Common myeloid progenitor, CD34-positive (primary cell): ENCODE measurements around the gene LCOR.
"Not testable (repeated sequence)": the region's sequence is repeated elsewhere in the genome, so short reads cannot be mapped to it uniquely, and the experiment has no call there.

ENCODE experiments used
- CTCF ChIA-PET: fragments of 350-600 bp; sonication (Branson Sonifier 250); formaldehyde crosslinking; loops from one replicate; lab custom pipeline; 2021; ENCODE audit warnings: antibody characterized with exemption; lab: Charles Lee
- POLR2A ChIA-PET: fragments of 350-600 bp; sonication (Branson Sonifier 250); formaldehyde crosslinking; loops from one replicate; lab custom pipeline; 2021; ENCODE audit warnings: antibody characterized with exemption; lab: Charles Lee
- DNase-seq, 3 donors: peaks; one replicate each; pipeline versions ENCODE4 v3.0.0 to v3.0.0-alpha.2; 2013
- H3K27ac ChIP-seq, 2 experiments: 1 replicate in 1 of 2; 2 replicates in 1 of 2; pipeline ENCODE4 v1.7.0; 2013; ENCODE audit warnings: inconsistent platforms in 2 of 2, low read length in 2 of 2, mild to moderate bottlenecking in 2 of 2, low read depth in 1 of 2, moderate library complexity in 1 of 2; ENCODE audit not compliant: severe bottlenecking in 2 of 2, insufficient read depth in 1 of 2, poor library complexity in 1 of 2
- H3K27me3 ChIP-seq, 5 experiments: replicated peaks in 2 of 5; 1 replicate in 3 of 5; 2 replicates in 2 of 5; pipeline versions ENCODE4 v1.6.1 to v1.7.0; 2013; ENCODE audit warnings: low read length in 4 of 5, mild to moderate bottlenecking in 2 of 5, moderate library complexity in 2 of 5, inconsistent platforms in 1 of 5; ENCODE audit not compliant: insufficient read depth in 5 of 5, control insufficient read depth in 4 of 5
- H3K36me3 ChIP-seq, 4 experiments: 1 replicate in 2 of 4; 2 replicates in 2 of 4; pipeline versions ENCODE4 v1.6.1 to v1.7.0; 2013; ENCODE audit warnings: low read length in 3 of 4, control low read depth in 1 of 4, mild to moderate bottlenecking in 1 of 4; ENCODE audit not compliant: control insufficient read depth in 4 of 4, insufficient read depth in 4 of 4
- H3K4me1 ChIP-seq, 4 experiments: 1 replicate in 3 of 4; 2 replicates in 1 of 4; pipeline versions ENCODE4 v1.6.1 to v1.7.1; 2013; ENCODE audit warnings: low read length in 3 of 4, mild to moderate bottlenecking in 3 of 4, control low read depth in 1 of 4, inconsistent platforms in 1 of 4, moderate library complexity in 1 of 4; ENCODE audit not compliant: control insufficient read depth in 4 of 4, insufficient read depth in 4 of 4; ENCODE audit errors: control extremely low read depth in 1 of 4
- H3K4me3 ChIP-seq, 7 experiments: 1 replicate in 4 of 7; 2 replicates in 3 of 7; pipeline versions ENCODE4 v1.5.1 to v1.7.0; 2013; ENCODE audit warnings: mild to moderate bottlenecking in 7 of 7, low read length in 6 of 7, moderate library complexity in 6 of 7, inconsistent platforms in 2 of 7, low read depth in 2 of 7, control low read depth in 1 of 7; ENCODE audit not compliant: insufficient read depth in 4 of 7, control insufficient read depth in 1 of 7; ENCODE audit errors: extremely low read depth in 1 of 7
- H3K9me3 ChIP-seq, 5 experiments: 1 replicate in 4 of 5; 2 replicates in 1 of 5; pipeline versions ENCODE4 v1.6.1 to v1.7.1; 2013; ENCODE audit warnings: low read length in 4 of 5, mild to moderate bottlenecking in 2 of 5, inconsistent platforms in 1 of 5, low read depth in 1 of 5, moderate library complexity in 1 of 5; ENCODE audit not compliant: control insufficient read depth in 4 of 5, insufficient read depth in 2 of 5; ENCODE audit errors: control extremely low read depth in 1 of 5
- WGBS: methylation state at CpG from one replicate; pipeline ENCODE4 v1.1.5; 2013; ENCODE audit not compliant: insufficient coverage; 5-methylcytosine and 5-hydroxymethylcytosine counted together

The LCOR gene

GRCh38 chr10:96943161-96943560 lies 111.1 kb downstream of the LCOR start:
- H3K4me1 ChIP-seq, H3K9me3 ChIP-seq, H3K4me3 ChIP-seq, DNase-seq, H3K27ac ChIP-seq, H3K27me3 ChIP-seq, POLR2A ChIA-PET: not testable (repeated sequence)
- WGBS: 100% methylated on average over 7 of the region's 8 CpGs
- peaks cover 0 to 11% (median 2%) of the 10 kb centered on the region in 4 experiments for H3K36me3 ChIP-seq
- CTCF ChIA-PET: interaction anchor here (0.8 to 0.9 kb wide), 2 partner anchors 12 to 42 kb away, joined by 3 read pairs; no protein-coding TSS in a partner anchor

- ChIA-PET CTCF (interaction anchor here (0.6 to 0.7 kb wide), 2 partner anchors 31 to 76 kb away, joined by 3 to 4 read pairs; no protein-coding TSS in a partner anchor), POLR2A (no interaction called here)
- no CpG with 5 or more reads among the region's 5 CpGs for WGBS
- Histone ChIP-seq H3K4me1 (no peaks in the 10 kb centered on the region), H3K27me3 (no peaks in the 10 kb centered on the region), H3K4me3 (no peak overlapping the region), H3K9me3 (no peaks in the 10 kb centered on the region), H3K27ac (no peak overlapping the region), H3K36me3 (peaks cover 2 to 9% (median 7%) of the 10 kb centered on the region in 4 experiments)
- no peak for DNase-seq
Measured at GRCh38 chr10:96947036-96947435, 114.9 kb downstream of the LCOR start.

- H3K36me3 ChIP-seq: peaks cover 5 to 20% (median 16%) of the 10 kb centered on the region in 4 experiments
- WGBS: 100% methylated on average over 2 of the region's 5 CpGs
- H3K27me3 ChIP-seq: no peaks in the 10 kb centered on the region
- no peaks in the 10 kb centered on the region for H3K4me1 ChIP-seq
- DNase-seq: no peak
- ChIA-PET CTCF (no interaction called here), POLR2A (interaction anchor here (0.7 kb wide), 1 partner anchor 60 kb away, joined by 4 read pairs; no protein-coding TSS in a partner anchor)
- no peak overlapping the region for H3K27ac ChIP-seq
- H3K4me3 ChIP-seq: no peak overlapping the region
- H3K9me3 ChIP-seq: no peaks in the 10 kb centered on the region
Measured at GRCh38 chr10:96949039-96949683, 117.1 kb downstream of the LCOR start.

- Histone ChIP-seq H3K36me3 (peaks cover 17 to 43% (median 30%) of the 10 kb centered on the region in 4 experiments), H3K9me3 (no peaks in the 10 kb centered on the region), H3K27ac (no peak overlapping the region), H3K4me3 (no peak overlapping the region), H3K4me1 (no peaks in the 10 kb centered on the region), H3K27me3 (no peaks in the 10 kb centered on the region)
- CTCF ChIA-PET: interaction anchor here (1.6 kb wide), 1 partner anchor 8 kb away, joined by 5 read pairs; no protein-coding TSS in a partner anchor
- DNase-seq: no peak
- POLR2A ChIA-PET: no interaction called here
- 89% methylated on average over 1 of the region's 2 CpGs for WGBS
Measured at GRCh38 chr10:96951954-96952353, 119.9 kb downstream of the LCOR start.

DNA sequence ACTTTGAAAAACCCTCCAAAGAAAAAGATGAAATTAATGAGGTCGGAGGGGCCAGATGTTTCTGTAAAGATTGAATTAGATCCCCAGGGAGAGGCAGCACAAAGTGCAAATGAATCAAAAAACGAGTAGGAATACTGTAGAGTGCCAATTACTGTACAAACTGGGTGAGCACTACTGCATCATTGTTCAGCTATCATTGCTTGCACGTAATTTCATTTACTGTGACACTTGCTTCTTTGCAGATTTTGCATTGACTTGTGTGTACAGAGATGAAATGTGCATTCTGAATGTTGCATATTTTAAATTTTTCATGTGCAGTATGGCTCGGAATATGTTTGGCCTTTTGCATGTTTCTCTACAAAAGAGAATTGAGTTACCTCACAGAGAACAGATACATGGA lies 123.7 kb downstream of the LCOR start:
- DNase-seq: no peak
- Histone ChIP-seq H3K27ac (no peak overlapping the region), H3K27me3 (no peaks in the 10 kb centered on the region), H3K36me3 (peaks cover 22 to 46% (median 34%) of the 10 kb centered on the region in 4 experiments), H3K4me1 (no peaks in the 10 kb centered on the region), H3K9me3 (no peaks in the 10 kb centered on the region), H3K4me3 (no peak overlapping the region)
- ChIA-PET CTCF (no interaction called here), POLR2A (no interaction called here)
- WGBS: 100% methylated on average over 3 of the region's 4 CpGs

- H3K27ac ChIP-seq: no peak overlapping the region
- no peaks in the 10 kb centered on the region for H3K27me3 ChIP-seq
- CTCF ChIA-PET: interaction anchor here (0.6 to 1.2 kb wide), 3 partner anchors 15 to 317 kb away, joined by 3 read pairs; no protein-coding TSS in a partner anchor
- POLR2A ChIA-PET: no interaction called here
- H3K9me3 ChIP-seq: no peaks in the 10 kb centered on the region
- H3K4me3 ChIP-seq: no peak overlapping the region
- peaks cover 19 to 39% (median 28%) of the 10 kb centered on the region in 4 experiments for H3K36me3 ChIP-seq
- WGBS: 100% methylated on average over 2 of the region's 2 CpGs
- DNase-seq: no peak
- no peaks in the 10 kb centered on the region for H3K4me1 ChIP-seq
Measured at GRCh38 chr10:96958071-96958470, 126.0 kb downstream of the LCOR start.

DNA sequence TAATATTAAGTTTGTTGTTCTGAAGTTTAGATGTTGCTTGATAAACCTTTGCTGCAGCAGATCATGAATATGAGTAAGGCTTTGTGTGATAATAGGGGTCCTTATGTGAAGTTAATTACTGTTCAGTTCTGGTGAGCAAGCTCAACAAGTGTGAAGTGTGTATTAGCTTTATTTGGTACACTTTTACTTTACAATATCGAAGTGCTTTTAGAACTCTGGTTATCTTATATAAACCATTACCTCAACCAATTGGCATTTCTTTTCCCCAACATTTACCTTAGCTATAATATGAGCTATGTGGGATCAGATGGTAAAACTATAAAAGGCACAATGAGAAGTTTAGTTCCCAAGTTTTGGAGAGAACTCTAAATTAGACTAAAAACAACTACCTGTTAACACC lies 127.6 kb downstream of the LCOR start:
- DNase-seq: no peak
- H3K36me3 ChIP-seq: peaks cover 17 to 31% (median 24%) of the 10 kb centered on the region in 4 experiments
- H3K27ac ChIP-seq: no peak overlapping the region
- ChIA-PET CTCF (interaction anchor here (0.5 to 3.0 kb wide), 6 partner anchors 9 to 472 kb away, joined by 3 to 12 read pairs (median 4); no protein-coding TSS in a partner anchor), POLR2A (no interaction called here)
- no peaks in the 10 kb centered on the region for H3K27me3 ChIP-seq
- H3K4me3 ChIP-seq: no peak overlapping the region
- no CpG with 5 or more reads among the region's 1 CpG for WGBS
- H3K9me3 ChIP-seq: no peaks in the 10 kb centered on the region
- no peaks in the 10 kb centered on the region for H3K4me1 ChIP-seq
